ENCODE measurements around the gene KLRC3.

GRCh38 chr12:10363658-10363913 is 56.8 kb downstream of the KLRC3 start:
- TF ChIP-seq CTCF (conservative IDR thresholded peaks at IDR 0.05; ENCODE audit: low read depth, low read length) (no peak), EZH2 (IDR thresholded peaks at IDR 0.05; ENCODE audit: borderline replicate concordance, low read depth, low read length, poor library complexity, severe bottlenecking) (no peak)
